Coronary artery (tissue), 2 donors: ENCODE measurements around the gene SLC25A13.

Experiments
- DNase-seq: peaks from one replicate; pipeline ENCODE4 v3.0.0-alpha.2; 2017; ENCODE audit warnings: low spot score
- H3K27ac ChIP-seq, 2 donors: fragments of 200-600 bp; sonication (generic); one replicate each; pipeline ENCODE4 v1.5.1; 2016 to 2019
- H3K4me3 ChIP-seq: fragments of 200-600 bp; sonication (generic); 2 replicates; pipeline ENCODE4 v1.5.1; 2016; ENCODE audit warnings: mild to moderate bottlenecking, moderate library complexity
- CTCF ChIP-seq: fragments of 200-600 bp; sonication (generic); IDR thresholded peaks from one replicate; pipeline ENCODE4 v1.5.1; 2019; ENCODE audit warnings: antibody characterized with exemption

The SLC25A13 gene

GRCh38 chr7:96122746-96123145 is 199.2 kb downstream of the SLC25A13 start:
- TF ChIP-seq CTCF: no peak
- Histone ChIP-seq H3K4me3 (no peak overlapping the region), H3K27ac (no peak overlapping the region)
- DNase-seq: no peak

- DNase-seq: no peak
- TF ChIP-seq CTCF: no peak
- no peak overlapping the region for H3K4me3 ChIP-seq
- no peak overlapping the region for H3K27ac ChIP-seq
Measured at GRCh38 chr7:96121752-96122151, 200.1 kb downstream of the SLC25A13 start.

- Histone ChIP-seq H3K4me3 (no peak overlapping the region), H3K27ac (no peak overlapping the region)
- DNase-seq: no peak
- TF ChIP-seq CTCF: no peak
Measured at GRCh38 chr7:96120445-96121225, 201.3 kb downstream of the SLC25A13 start.

- Histone ChIP-seq H3K27ac (no peak overlapping the region), H3K4me3 (no peak overlapping the region)
- DNase-seq: no peak
- TF ChIP-seq CTCF: no peak
Measured at GRCh38 chr7:96118449-96119001, 203.4 kb downstream of the SLC25A13 start.

GRCh38 chr7:96116173-96116572 is 205.7 kb downstream of the SLC25A13 start:
- no peak overlapping the region for H3K27ac ChIP-seq
- no peak for TF ChIP-seq CTCF
- H3K4me3 ChIP-seq: no peak overlapping the region
- no peak for DNase-seq

- H3K27ac ChIP-seq: no peak overlapping the region
- no peak for DNase-seq
- TF ChIP-seq CTCF: no peak
- H3K4me3 ChIP-seq: no peak overlapping the region
Measured at GRCh38 chr7:96114190-96114589, 207.7 kb downstream of the SLC25A13 start.

- Histone ChIP-seq H3K4me3 (no peak overlapping the region), H3K27ac (no peak overlapping the region)
- no peak for TF ChIP-seq CTCF
- no peak for DNase-seq
Measured at GRCh38 chr7:96111405-96111804, 210.5 kb downstream of the SLC25A13 start.
